ENCODE data around the gene SERPINH1. TPM values are rescaled to one million over a fixed set of nuclear protein-coding genes. Genes with fewer than 3 reads are reported as not detected.
A peak's percentile ranks its signal among the peaks of the same experiment; 100 is the strongest.

The SERPINH1 gene
- total and polyA plus RNA-seq, 12 donors, result 93.6 to 529 (median 167) TPM

DNA sequence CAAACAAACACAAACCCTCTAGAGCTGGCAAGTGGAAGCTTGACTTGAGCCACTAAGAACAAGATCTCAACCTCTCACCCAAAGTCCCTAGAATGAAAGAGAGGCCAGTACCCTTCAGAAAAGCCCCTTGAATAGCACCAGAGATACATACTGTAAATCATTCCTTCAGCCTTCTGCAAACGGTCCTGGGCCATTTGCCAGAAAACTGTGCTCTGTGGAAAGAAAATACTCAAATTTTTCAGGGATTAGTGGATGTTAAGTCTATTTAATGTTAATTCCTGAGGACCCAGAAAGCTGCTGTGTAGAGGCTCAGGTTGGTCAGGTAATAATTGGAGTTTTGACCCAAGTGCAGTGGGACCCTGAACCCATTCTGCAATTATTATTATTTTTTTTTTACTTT lies 16.9 kb downstream of the SERPINH1 start:
- intact Hi-C loops (cut with DNase I), result loop anchor here in 1 of 2 donors (2.0 kb wide), 1 partner anchor 32 kb away; no protein-coding TSS in a partner anchor
- WGBS, 4 donors, result 0 to 15% (median 11%) methylated on average over 1 of the region's 1 CpG

DNA sequence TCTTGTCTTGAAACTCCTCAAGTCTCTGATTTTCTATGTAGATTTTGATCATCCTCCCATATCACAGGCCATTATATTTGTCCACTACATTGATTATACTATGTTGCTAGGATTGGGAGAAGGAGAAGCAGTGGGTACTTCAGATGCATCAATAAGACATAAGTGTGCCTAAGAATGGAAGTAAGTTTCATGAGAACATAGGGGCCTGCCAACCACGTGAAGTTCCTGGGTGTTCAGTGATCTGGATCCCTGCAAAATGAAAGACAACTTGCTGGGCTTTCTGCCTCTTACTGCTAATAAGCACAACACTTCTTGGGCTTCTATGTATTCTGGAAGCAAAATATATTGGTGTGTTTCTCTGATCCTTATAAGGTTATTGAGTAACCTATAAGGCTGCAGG lies 17.8 kb downstream of the SERPINH1 start:
- intact Hi-C loops (cut with DNase I), result loop anchor here in 1 of 2 donors (2.0 kb wide), 1 partner anchor 33 kb away; no protein-coding TSS in a partner anchor

More for the DNA sequence above, 16.9 kb downstream of the SERPINH1 start:
- Histone ChIP-seq H3K27me3 (no peaks in the 10 kb centered on the region), H3K4me3 (no peak overlapping the region), H3K9me3 (replicated peaks in 1 of 3) (no peaks in the 10 kb centered on the region), H3K4me1 (replicated peaks in 1 of 2) (peaks cover 7 to 28% of the 10 kb centered on the region in 2 donors), H3K36me3 (replicated peaks in 1 of 2) (peaks cover 0 to 3% of the 10 kb centered on the region in 2 donors), H3K27ac (no peak overlapping the region)
- no peak for DNase-seq
- no peak for TF ChIP-seq POLR2A (IDR thresholded peaks at IDR 0.05)
- TF ChIP-seq, protein P1, sequence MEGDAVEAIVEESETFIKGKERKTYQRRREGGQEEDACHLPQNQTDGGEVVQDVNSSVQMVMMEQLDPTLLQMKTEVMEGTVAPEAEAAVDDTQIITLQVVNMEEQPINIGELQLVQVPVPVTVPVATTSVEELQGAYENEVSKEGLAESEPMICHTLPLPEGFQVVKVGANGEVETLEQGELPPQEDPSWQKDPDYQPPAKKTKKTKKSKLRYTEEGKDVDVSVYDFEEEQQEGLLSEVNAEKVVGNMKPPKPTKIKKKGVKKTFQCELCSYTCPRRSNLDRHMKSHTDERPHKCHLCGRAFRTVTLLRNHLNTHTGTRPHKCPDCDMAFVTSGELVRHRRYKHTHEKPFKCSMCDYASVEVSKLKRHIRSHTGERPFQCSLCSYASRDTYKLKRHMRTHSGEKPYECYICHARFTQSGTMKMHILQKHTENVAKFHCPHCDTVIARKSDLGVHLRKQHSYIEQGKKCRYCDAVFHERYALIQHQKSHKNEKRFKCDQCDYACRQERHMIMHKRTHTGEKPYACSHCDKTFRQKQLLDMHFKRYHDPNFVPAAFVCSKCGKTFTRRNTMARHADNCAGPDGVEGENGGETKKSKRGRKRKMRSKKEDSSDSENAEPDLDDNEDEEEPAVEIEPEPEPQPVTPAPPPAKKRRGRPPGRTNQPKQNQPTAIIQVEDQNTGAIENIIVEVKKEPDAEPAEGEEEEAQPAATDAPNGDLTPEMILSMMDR (IDR thresholded peaks at IDR 0.05), result no peak

DNA sequence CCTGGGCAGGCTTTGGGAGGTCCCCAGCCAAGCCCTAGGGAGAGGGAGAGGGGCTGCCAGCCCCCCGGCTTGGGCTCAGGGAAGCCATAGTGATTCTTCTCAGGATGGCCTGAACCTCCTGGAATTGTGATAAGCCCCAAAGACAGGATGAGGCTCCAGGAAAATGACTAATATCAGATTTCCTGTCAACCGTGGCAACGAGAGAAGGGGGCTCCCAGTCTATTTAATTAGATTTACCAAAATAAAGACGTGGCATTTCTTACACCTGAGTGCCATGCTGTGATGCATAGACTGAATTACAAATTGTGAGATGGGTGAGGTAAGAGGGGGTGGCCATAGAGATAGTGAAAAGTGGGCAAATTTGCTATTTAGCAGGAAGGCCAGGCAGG lies 20.4 kb downstream of the SERPINH1 start:
- 10 to 32% (median 20%) methylated on average over 3 to 4 of the region's 4 CpGs for WGBS, 4 donors
- H3K27ac ChIP-seq, result peak overlapping the region in 4 of 5 donors; percentile 89 to 98 (median 94)

More for the DNA sequence above, 17.8 kb downstream of the SERPINH1 start:
- no peak for DNase-seq
- no peaks in the 10 kb centered on the region for H3K36me3 ChIP-seq (replicated peaks in 1 of 2)
- no peak overlapping the region for H3K4me3 ChIP-seq
- no peak overlapping the region for H3K27ac ChIP-seq
- no peaks in the 10 kb centered on the region for H3K9me3 ChIP-seq (replicated peaks in 1 of 3)
- no peak for TF ChIP-seq POLR2A (IDR thresholded peaks at IDR 0.05)
- TF ChIP-seq, protein P1 (IDR thresholded peaks at IDR 0.05), result no peak
- WGBS, 4 donors, result 78 to 96% (median 86%) methylated on average over 1 of the region's 1 CpG
- H3K4me1 ChIP-seq (replicated peaks in 1 of 2), result peaks cover 16 to 36% of the 10 kb centered on the region in 2 donors
- no peaks in the 10 kb centered on the region for H3K27me3 ChIP-seq

DNA sequence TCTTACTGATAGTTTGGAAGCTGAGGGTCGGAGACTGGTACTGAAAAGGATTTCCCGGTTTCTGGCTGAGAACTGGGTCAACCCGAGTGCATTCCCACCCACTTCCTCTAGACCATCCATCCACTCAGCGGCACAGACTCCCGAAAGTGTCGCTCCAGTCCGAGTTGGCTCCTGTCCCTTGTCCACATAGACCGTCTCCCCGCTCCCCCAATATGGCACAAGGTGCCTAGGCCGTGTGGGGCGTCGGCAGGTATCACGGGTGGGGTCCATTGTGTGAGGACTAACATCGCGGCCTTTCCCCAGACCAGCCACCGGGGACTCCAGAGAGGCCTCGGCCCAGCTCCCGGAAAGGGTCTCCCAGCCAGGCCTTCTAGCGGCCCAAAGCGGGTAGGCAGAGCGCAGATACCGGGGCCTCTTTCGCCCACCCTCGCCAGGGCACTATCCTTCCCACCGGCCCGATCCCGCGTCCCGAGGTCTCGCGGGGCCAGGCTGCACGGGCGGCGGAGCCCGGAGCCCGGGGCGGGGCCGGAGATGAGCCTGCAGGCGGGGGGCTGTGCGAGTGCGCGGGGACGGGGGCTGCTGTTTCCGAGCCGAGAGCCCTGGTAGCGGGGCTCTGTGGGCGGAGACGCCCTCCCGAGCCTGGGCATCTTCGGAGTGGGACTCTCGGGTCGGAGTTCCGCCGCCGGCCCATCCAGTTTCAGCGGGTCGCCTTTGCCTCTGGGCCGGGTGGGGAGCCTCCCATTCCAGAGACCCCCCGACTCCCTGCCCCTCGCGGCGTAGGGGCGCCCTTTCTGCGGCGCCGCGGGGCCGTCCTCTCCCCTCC lies 21.1 kb downstream of the SERPINH1 start:
- no peaks in the 10 kb centered on the region for H3K36me3 ChIP-seq (replicated peaks in 1 of 2)
- intact Hi-C loops (cut with DNase I), result no loop called here
- peaks cover 20% of the 10 kb centered on the region in 2 donors for H3K4me1 ChIP-seq (replicated peaks in 1 of 2)
- H3K4me3 ChIP-seq, result peak overlapping the region; percentile 37 to 85 (median 50)
- TF ChIP-seq POLR2A (IDR thresholded peaks at IDR 0.05), result peak; percentile 56 to 68
- TF ChIP-seq, protein P1 (IDR thresholded peaks at IDR 0.05), result peak in 5 of 6 experiments; percentile 34 to 62 (median 46)
- H3K27me3 ChIP-seq, result no peaks in the 10 kb centered on the region
- no peaks in the 10 kb centered on the region for H3K9me3 ChIP-seq (replicated peaks in 1 of 3)
- WGBS, 4 donors, result 1 to 2% (median 1%) methylated on average over 10 to 68 of the region's 68 CpGs
- peak; percentile 61 to 82 (median 71) for DNase-seq
- H3K27ac ChIP-seq, result peak overlapping the region; percentile 61 to 98 (median 94)

More for the DNA sequence above, 20.4 kb downstream of the SERPINH1 start:
- DNase-seq, result no peak
- intact Hi-C loops (cut with DNase I), result no loop called here
- Histone ChIP-seq H3K36me3 (replicated peaks in 1 of 2) (no peaks in the 10 kb centered on the region), H3K4me1 (replicated peaks in 1 of 2) (peaks cover 20 to 21% of the 10 kb centered on the region in 2 donors), H3K27me3 (no peaks in the 10 kb centered on the region), H3K9me3 (replicated peaks in 1 of 3) (no peaks in the 10 kb centered on the region), H3K4me3 (peak overlapping the region in 2 of 4 donors; percentile 59 to 85)
- no peak for TF ChIP-seq POLR2A (IDR thresholded peaks at IDR 0.05)
